Cardiac fibroblast (primary cell): ENCODE results near the gene LPGAT1.
A peak's percentile ranks its signal among the peaks of the same experiment; 100 is the strongest.
"Not testable (repeated sequence)": the region's sequence is repeated elsewhere in the genome, so short reads cannot be mapped to it uniquely, and the experiment has no call there.

ENCODE experiments used
- DNase-seq, 2 donors: peaks; one replicate each; pipeline versions ENCODE4 v3.0.0 to v3.0.0-alpha.2; 2010; ENCODE audit warnings: low read depth in 2 of 2
- H3K4me3 ChIP-seq, 2 donors: replicated peaks in 1 of 2; 1 replicate in 1 of 2; 2 replicates in 1 of 2; pipeline ENCODE4 v1.5.1; 2011; ENCODE audit warnings: low read depth in 2 of 2, low read length in 2 of 2, mild to moderate bottlenecking in 2 of 2, moderate library complexity in 1 of 2
- TF ChIP-seq, protein P1 (sequence below): IDR thresholded peaks from one replicate; pipeline ENCODE4 v1.5.1; 2011; ENCODE audit warnings: low read depth, mild to moderate bottlenecking, low read length, inconsistent platforms

Gene LPGAT1

DNA sequence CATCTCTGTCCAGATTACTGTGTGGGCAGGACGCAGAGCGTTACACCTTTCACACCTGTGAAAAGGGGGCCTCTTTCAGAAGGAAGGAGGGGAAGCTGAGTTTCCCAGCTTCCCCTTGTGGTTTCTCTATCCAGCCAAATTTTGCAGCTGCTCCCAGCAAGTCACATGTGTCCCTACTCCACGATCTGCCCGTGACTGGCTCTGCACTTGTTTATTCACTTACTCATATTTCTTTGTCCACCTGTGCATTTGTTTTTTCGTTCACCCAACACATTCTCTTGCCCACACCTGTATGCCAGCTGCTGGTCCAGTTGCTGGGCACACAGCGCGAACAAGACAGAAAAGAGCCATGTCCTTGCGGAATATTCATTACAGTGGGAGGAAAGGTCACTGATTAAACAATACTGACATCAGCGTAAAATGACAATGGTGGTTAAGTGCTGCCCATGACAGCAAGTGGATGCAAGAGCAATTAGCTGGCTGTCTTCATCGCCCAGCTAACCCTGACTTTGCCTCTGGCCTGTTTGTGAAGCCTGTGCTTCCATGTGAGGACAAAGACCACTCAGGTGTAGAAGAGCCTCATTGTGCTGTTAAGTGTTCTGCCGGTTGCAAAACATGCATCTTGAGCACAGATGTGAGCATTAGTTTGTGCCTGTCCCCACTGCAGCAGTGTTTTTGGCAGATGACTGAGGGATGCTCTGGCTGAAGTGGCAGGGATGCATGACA is 126.6 kb downstream of the LPGAT1 start:
- DNase-seq = no peak
- TF ChIP-seq, protein P1, sequence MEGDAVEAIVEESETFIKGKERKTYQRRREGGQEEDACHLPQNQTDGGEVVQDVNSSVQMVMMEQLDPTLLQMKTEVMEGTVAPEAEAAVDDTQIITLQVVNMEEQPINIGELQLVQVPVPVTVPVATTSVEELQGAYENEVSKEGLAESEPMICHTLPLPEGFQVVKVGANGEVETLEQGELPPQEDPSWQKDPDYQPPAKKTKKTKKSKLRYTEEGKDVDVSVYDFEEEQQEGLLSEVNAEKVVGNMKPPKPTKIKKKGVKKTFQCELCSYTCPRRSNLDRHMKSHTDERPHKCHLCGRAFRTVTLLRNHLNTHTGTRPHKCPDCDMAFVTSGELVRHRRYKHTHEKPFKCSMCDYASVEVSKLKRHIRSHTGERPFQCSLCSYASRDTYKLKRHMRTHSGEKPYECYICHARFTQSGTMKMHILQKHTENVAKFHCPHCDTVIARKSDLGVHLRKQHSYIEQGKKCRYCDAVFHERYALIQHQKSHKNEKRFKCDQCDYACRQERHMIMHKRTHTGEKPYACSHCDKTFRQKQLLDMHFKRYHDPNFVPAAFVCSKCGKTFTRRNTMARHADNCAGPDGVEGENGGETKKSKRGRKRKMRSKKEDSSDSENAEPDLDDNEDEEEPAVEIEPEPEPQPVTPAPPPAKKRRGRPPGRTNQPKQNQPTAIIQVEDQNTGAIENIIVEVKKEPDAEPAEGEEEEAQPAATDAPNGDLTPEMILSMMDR = no peak
- H3K4me3 ChIP-seq = no peak overlapping the region

DNA sequence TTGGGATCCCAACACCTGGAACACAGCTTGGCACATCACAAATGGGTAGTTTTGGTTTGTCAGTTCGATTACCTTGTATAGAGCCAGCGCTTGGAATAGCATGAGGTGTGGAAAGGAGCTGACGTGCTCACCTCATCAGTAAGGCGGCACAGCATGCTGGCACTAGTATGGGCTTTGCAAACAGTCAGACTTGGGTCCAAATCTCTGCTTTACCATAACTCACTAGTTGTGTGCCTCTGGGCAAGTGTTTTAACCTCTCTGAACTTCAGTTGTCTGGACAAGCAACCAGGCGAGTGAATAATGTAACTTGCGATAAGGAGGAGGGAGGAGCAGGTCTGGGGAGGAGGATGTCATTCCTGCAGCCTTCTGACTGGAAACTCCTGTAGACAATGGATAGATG is 128.8 kb downstream of the LPGAT1 start:
- no peak for DNase-seq
- TF ChIP-seq, protein P1 = no peak
- no peak overlapping the region for H3K4me3 ChIP-seq

DNA sequence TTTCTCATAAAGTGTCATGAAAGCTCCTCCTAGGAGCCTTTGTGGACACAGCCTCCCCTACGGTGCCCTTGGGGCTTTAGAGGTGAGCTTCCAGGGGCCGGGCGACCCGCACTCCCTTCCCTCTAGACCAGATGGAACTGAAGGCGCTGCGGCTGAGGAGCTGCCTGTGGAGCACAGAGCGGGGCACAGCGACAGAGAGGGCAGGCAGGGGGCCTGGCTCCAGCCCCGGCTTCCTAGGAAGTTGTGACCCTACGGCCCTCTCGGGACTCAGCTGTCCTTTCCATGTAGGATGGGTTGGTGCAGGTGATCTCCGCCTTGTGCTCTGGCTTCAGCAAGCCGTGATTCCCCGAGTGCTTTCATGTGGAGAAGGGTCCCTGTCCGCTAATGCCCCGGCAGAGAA is 131.5 kb downstream of the LPGAT1 start:
- DNase-seq = no peak
- no peak overlapping the region for H3K4me3 ChIP-seq
- TF ChIP-seq, protein P1 = no peak

DNA sequence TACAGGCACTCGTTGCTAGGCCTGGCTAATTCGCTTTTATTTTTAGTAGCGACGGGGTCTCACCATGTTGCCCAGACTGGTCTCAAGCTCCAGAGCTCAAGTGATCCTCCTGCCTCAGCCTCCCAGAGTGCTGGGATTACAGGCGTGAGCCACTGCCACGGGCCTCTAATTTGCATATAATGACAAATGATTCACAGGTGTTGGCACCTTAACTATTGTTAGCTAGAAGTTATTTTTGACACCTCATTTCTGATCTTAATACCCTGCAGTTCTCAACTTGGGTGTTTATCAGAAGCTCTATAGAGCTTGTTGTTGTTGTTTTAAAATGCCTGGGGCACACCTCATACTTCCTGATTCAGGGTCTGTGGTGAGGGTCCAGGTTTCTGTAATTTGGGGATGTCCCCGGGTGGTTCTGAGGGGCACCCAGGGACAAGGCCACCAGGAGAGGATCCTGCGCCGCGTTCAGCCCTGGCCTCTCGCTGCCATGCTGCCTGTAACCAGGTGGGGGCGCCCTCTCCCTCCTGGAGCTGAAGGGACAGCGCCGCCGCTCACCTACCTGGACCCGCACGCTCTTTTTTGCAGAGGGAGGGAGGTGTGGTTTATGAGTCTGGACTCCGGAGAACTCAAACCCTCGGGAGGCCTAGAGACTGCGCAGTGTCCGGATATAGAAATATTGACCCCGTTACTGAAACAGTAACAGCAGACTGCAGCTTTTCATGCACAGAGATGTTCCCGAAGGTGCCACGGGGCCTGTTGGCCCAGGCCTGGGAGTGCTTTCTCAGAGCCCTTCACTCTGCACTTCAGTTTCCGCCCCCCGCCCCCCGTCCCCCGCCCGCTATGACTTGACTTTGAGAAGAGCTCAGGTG is 132.2 kb downstream of the LPGAT1 start:
- DNase-seq = peak; percentile 66 to 69
- TF ChIP-seq, protein P1 = peak; percentile 100
- peak overlapping the region in 1 of 2 donors; percentile 28 for H3K4me3 ChIP-seq

DNA sequence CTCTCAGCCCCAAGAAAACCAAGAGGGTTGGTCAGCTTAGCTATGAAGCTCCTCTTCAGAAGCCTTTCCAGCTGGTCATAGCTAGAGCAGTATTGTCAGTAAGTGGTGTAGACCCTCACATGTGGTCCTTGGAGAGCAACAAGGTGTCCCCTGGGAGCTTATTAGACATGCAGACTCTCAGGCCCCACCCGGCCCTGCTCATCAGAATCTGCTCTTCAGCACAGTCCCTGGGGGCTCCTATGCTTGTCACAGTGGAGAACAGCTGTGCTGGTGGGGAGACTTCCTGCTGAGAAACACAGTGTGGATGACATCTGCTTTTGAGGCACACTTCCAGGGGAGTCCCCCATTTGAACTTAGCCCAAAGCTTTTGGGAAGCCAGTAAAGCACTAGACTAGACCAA is 133.2 kb downstream of the LPGAT1 start:
- no peak for DNase-seq
- TF ChIP-seq, protein P1 = no peak
- no peak overlapping the region for H3K4me3 ChIP-seq

DNA sequence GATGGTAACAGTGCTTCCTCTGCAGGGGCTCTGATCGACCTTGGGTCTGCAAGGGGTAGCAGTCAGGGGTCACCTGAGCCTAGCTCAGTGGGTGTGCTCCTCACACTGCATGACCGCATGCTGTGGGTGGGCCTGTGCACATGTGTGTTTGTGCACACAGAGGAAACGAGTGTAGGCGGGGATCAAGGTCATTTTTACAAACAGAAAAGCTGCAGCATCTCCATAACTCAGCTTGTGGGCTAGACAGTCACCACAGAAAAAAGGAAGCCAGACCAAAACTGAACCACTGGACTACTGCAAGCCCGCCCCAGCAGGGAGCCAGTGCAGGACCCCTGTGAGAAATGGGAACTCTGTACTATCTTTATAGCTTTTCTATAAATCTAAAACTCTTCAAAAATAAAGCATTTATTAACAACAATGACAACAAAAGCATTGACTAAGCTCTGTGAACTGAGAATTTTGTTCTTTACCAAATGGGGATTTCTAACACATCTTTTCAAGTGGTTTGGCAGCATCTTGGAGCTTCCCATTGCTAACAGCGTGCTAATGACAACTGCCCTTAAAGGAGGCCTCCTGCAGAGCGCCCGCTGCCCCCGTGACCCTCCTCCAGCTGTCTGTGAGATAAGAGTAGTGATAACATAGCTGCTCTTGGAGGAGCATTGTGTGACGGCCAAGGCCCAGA is 135.3 kb downstream of the LPGAT1 start:
- DNase-seq = peak in 1 of 2 donors; percentile 10
- TF ChIP-seq, protein P1 = no peak
- H3K4me3 ChIP-seq = no peak overlapping the region

DNA sequence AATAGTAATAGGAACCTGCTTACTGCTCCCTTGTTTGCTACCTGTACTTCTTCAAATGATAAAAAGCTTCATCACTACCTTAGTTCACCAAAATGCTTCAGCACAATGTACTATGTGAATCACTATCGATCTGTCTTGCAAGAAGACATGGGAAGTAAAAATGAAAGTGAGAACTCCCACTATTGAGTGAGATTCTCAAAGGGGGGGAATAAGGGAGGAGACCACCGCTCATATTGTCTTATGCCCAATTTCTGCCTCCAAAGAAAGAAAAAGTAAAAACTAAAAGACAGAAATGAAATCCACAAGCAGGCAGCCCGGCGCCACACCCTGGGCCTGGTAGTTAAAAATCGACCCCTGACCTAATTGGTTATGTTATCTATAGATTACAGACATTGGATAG is 136.7 kb downstream of the LPGAT1 start:
- H3K4me3 ChIP-seq, DNase-seq: not testable (repeated sequence)
